AML-193 (cell line): Measurements from ENCODE around the gene OSBP2.

Experiments
- DNase-seq, 2 experiments: peaks; one replicate each; lab custom pipeline; 2025; lab: John Stamatoyannopoulos, UW

Gene OSBP2

DNA sequence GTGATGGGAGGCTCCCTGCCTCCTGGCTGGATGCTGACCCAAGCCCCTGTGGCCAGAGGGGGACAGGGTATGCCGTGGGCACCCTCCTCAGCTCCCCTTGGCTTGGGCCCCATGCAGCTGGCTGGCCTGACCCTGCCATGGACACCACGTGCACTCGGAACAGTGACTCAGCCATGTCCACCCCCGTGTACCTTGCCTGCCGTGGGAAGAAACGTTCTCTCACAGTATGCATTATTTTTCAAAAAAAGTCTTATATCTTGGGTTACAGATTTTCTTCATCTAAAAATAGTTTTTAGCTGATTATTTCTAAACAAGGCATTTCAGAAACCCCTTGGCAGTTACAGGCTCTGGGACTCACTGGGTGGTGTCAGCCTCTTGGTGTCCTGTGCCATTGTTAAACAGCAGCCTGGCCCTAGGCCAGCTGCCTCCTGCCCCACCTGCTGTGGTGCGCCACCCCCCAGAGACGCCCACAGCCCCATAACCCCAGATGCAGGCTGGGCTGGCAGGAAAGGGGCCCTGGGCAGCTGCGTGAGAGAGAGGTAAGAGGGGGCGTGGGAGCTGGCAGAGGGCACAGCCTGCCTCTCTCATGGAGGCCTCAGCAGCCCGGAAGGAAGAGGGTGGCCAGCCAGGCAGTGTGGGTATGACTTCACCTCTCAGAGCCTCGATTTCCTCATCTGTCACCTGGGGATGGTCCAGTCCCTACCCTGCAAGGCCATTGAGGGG lies 174.2 kb downstream of the OSBP2 start:
- no peak for DNase-seq

DNA sequence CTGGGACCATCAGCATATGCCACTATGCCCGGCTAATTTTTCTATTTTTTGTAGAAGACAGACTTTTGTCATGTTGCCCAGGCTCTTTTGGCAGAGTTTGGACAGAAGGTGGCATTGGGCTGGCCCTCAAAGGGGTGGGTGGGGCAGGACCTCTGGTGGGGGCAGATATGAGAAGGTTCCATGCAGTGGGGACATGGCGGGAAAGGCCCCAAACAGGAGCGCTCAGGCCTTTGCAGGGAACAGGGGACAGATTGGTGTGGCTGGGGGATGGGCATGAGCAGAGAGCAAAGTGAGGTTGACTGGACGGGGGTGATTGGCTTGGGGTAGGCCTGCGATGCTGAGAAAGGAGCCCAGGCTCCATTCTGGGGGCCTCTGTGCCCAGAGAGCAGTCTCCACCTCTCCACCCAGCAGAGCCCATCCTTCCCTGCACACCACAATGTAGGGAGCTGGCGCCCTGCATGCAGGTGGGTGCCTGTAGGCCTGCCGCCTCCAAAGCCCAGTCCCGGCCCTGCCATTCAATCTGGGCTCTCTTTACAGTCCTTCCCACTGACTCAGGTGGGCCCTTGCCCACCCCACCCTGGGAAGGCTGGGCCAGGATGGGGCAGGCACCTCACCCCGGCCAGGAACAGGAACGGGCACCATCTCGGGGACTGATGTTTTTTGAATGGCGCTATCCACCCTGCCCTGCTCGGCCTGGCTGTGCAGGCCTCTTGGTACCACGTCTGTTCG lies 175.2 kb downstream of the OSBP2 start:
- no peak for DNase-seq

DNA sequence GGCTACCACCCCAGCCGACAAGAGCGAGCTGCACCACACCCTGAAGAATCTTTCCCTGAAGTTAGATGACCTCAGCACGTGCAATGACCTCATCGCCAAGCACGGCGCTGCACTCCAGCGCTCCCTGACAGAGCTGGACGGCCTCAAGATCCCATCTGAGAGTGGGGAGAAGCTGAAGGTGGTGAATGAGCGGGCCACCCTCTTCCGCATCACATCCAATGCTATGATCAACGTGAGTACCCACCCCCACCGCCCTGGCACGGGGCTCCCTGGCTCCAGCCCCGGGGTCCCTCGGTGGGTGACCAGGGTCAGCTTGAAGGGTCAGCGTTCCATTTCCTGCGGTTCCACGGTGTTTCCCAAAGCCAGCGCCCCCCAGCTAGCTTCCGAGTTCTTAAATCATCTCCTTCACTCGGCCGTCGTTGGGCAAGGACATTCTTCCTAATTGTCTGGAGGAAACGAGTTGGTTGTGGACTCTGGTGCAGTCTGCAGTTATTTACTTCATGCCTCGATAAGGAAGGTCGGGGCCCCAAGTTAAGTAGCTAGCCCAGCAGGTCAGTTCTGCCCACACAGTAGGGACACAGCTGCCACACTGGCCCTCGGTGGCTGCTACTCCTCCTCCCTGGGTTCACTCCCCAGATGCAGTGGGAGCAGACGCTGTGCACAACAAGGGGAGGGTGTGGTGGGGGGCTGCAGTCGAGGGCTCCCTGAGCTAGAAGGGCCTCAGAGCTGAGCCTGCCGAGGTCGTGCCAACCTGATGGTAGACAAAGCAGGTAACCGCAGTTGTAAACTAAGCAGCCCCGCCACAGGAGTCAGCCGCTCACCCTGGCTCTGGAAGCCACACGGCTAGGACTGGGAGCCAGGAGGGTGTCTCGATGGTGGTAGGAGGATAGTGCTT lies 176.0 kb downstream of the OSBP2 start:
- DNase-seq: no peak

DNA sequence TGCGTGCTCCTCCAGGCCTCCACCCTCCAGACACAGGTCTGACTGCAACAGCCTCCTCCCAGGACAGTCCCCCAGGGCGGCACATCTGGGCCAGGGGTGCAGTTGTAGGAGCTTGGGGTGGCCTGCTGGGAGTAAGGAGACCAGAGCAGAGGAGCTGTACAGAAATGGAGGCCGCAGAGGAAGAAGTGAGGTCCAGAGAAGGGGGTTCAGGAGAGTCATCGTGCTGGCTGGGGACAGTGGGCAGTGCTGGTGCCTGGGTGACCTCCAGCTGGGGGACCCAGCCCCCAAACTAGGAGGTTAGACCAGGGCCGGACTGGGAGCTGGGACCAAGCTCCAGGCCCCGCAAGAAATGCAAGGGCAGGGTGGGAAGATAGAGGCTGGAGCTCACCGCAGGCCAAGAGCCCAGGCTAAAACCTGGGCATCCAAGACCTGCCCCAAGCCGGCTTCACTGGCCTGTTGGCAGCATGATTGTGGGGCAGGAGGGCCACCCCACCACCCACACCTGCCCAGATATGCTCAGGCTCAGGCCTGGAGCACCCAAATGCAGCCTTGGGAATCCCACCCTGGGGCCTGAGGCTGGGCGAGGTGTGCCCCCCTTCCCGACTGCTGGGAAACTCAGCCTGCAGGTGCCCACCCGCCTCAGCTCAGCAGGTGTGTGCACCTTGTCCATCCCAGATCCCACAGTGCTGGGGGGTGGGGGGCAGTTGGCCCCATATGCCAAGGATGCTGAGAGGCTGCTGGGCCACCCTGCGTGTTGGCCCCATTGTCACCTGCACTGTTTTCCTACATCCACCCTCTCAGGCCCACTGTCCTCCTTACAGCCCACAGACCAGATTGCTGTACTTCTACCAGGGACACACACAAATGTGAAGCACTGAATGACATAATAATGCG lies 177.0 kb downstream of the OSBP2 start:
- DNase-seq: no peak

DNA sequence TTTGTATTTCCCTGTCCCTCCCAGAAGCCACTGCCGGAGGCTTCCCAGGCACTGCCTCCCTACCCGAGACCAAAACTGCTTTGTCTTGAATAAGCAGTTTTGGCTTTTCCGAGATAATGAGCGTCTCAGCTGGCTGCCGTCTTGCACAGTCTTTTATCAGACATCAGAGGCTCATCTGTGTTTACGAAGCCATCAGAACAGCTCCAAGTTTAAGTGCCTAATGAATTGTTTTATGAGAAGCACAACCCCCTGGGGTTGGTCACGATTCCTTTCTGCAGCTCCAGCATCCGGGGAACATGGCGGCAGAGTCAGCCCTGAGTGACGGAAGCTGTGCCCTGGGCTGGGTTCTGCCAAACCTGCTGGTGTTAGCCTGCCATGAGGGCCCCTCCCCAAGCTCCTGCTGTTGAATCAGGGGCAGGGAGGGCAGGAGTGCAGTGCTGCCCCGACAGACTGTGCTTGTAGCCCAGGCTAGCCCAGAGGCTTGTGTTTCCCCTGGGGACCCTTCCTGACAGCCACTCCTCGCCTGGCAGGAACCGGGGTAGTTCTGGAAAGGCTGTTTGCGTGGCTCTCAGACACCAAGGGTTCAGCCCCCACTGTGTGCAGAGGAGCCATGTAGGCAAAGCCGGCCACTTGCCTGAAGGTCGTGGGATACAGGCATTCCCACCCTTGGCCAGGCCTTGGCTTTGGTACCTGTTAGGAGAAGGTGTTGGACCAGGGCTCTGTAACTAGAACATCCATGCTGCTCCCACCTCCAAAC lies 177.8 kb downstream of the OSBP2 start:
- DNase-seq: no peak

DNA sequence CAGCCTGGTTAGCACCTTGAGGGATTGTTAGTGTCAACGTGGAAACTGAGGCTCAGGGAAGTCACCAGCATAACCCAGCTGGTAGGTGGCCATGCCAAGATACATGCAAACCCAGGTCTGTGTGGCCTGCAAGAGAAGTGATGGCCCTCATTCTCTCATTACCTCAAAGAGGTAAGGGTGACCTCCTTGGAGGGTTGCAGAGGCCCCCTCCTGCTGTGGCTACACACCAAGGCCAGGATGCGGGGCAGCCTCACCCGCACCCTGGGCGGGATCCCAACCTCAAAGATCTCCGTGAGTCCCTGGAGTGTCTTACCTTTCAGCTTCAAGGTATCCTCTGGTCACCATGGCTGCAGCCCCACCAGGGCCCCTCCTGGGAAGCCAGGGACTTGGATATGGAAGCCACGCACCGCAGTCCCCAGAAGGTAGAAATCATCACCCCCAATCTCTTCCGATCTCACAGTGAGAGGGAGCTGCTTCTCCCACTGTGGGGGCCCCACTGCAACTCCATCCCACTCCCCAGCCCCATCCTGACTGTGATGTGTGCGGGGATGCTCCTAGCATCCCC lies 178.5 kb downstream of the OSBP2 start:
- DNase-seq: no peak

DNA sequence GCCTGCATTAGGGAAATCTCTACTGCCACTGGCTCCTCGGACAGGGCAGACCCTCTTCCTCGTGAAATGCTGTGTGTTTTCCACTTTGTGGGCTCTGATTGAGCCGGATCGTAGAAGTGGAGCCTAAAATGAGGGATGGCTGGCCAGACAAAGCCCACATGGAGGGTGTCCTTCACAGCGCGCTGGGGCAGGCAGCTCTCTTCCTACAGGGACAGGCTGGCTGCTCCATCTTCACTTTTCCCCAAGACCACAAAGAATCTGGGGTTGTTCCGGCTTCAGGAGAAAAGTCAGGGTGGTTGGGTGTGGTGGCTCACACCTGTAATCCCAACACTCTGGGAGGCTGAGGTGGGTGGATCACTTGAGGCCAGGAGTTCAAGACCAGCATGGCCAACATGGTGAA lies 179.0 kb downstream of the OSBP2 start:
- DNase-seq: no peak

DNA sequence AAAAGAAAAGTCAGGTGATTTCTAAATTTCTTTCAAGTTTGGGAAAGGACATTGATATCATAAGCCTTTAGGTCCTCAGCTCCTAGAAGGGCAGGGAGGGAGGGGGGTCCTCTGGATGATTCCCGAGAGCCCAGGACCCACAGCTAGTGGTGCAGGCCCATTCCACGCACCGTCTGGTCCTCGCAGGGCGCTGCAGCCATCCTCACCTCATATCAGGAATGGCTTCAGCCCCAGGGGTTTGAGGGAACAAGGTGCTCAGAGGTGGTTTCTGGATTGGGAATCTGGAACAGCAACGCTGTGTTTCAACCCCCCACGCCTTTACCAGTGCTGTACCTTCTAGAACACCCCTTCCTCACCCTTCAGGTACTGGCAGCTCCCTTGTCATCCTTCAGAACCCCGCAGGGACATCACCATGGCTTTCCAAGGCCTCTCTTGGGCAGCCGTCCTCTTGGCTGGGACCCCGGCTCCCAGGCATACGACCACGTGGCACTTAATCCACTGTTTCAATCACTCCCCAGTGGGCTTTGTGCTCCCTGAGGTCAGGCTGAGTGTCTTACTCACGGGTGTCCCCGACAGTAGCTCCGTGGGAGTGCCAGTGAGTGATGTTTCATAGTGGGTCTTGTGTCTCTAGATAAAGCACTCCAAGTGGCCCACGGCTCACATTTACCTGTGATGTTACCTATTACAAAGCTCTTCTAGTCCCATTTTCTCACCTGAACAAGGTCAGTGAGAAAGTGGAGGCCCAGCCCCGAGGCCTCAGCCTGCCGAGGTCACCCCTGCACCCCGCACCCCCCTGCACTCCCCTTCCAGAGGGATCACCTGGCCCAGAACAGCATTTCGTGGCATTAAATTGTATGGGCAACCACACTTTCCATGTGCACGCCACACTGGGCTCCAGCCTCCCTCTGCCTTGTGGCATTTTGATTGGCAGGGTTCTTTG lies 180.0 kb downstream of the OSBP2 start:
- no peak for DNase-seq

DNA sequence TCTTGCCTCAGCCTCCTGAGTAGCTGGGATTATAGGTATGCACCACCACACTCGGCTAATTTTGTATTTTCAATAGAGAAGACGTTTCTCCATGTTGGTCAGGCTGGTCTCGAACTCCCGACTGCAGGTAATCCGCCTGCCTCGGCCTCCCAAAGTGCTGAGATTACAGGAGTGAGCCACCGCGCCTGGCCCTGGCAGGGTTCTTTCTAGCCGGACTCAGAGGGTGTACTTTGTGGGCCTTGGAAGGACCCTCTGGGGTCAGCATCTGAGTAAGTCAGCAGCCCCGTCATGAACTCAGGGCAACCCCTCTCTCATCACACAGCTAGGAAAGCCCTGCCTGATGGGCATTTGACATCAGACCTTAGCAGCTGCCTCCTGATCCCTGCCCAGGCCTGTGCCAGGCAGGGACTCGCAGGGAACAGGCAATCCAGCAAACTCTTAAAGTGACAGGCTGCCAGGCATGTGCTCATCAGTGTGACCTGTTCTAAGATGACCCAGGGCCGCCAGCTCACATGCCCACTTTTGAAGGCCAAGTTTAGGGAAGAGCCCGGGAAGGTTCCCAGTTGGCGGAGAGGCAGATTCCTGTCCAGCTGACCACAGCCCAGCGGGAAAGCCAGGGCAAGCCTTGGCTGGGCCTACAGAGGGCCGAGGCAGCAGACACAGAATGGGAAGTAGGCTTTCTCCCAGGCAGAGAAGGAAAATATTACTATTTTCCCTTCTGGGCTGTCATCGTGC lies 181.0 kb downstream of the OSBP2 start:
- no peak for DNase-seq

DNA sequence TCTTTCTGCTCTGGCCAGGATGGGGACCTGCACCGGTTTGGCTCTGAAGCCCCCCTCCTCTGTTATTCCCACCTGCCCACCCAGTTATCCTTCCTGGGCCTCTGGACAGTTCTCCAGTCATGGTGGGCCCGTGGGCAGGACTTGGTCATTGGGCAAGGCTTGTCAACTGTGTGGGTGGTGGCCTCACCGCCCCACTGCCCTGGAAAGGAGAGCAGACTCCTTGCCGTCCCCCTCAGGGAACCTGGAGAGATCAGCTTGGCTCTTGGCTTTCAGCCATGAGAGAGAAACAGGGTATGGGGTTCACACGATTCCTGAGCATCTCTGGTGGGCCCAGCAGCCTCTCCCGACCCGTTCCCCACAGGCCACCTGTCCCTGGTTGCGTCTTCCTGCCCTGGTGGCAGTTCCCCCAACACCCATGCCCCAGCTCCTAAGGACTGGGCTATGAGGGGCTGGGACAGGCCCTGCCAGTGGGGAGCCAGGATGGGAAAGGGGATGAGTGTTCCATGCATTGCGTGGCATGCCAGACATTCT lies 181.6 kb downstream of the OSBP2 start:
- DNase-seq: no peak

DNA sequence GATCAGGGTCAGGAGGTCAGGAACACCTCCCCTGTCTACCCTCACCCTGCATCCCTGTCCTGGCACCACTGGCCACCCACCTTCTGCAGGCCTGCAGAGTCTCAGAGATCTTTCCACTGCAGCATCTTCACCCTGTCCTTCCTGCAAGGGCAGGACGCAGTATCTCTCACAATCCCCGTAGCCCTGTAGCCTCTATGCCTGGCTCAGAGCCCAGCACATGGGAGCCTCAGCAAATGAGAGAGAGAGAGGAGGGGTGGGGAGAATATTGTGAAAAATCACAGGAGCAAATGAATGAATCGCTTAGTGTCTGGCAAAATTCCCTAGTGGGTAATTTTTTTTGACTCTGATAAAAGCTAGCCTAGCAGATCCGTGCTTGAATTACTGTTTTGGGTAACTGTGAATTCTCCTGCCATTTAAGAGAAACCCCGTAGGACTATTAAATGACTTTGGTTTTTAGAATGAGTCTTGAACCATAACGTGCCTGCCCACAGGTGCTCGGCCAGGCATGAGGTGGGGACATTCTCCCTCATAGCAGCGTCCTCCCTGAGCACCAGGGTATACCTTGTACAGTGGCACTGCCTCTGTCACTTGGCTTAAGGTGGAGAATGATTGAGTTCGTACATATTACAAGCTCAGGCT lies 182.4 kb downstream of the OSBP2 start:
- DNase-seq: no peak

DNA sequence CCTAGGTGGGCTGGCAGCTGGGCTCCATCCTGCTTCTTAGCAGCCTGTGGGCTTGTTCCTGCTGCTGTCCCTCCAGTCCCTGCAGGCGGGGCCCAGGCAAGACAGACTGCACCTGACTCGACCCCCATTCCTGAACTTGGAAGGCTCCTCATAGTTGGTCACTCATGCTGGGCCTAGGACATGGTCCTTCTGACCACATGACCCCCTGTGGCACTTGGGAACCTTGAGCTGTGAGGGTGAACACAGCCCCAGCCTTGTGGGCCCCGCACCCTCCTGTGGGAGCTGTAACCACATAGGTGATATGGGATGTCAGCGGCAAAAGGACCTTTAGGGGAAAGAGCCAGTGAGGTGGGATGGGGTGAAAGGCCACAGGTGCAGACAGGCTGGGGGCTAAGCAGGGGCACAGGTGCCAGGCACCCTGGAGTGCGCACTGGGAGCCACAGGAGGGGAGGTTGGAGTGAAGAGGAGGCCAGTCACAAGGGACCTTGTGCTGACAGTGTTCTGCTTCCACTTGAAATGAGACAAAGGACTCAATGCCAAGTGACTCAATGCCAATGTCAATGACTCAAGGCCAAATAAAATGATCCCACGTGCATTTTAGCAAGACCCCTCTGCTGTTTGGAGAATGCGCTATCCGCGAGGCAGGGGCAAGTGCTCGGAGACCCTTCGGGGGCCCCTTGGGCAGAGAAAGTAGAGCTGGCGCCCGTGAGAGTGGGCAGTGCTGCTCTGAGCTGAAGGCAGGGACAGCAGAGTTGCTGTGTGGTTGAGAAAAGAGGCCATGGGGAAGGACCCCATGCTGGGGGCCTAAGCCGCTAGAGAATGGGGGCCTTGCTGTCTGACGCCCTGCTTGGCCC lies 183.2 kb downstream of the OSBP2 start:
- no peak for DNase-seq

DNA sequence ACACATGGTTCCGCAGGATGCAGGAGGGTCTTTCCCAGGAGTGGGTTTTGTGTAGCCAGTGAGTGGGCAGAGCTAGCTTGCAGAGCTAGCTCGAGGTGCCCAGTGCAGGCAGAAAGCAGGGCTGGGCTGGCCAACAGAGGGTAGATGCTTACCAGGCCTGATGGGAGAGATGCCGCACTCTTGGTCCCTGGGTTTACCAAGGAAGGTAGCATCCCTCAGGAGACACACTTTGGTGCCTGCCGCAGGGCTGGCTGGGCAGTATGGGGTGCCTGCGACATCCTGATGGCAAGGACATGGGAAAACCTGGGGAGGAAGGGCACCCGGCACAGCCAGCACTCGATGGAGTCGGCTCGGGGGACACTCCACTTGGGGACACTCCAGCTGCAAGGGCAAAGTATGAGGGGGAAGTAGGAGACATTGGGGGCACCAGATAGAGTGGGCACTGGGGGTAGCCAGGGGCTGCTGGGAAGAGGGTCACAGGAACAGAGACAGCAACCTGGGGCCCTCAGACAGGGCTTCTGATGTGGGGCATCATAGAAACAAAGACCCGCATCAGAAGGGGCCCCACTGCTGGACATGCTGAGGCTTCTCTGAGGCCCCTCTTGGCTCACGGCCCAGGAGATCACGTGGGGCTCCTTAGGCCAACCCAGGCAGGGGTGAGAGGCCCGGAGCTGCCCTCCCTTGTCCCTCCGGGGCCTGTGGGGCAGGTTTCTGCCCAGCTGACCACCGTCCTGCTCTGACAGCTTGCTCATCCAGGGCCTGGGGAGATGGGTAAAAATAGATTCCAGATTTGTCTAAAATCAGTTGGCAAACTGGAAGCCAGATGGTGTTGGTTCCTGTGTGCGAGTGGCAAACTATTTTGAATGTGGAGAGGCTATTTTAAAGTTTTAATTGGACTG lies 184.1 kb downstream of the OSBP2 start:
- no peak for DNase-seq

DNA sequence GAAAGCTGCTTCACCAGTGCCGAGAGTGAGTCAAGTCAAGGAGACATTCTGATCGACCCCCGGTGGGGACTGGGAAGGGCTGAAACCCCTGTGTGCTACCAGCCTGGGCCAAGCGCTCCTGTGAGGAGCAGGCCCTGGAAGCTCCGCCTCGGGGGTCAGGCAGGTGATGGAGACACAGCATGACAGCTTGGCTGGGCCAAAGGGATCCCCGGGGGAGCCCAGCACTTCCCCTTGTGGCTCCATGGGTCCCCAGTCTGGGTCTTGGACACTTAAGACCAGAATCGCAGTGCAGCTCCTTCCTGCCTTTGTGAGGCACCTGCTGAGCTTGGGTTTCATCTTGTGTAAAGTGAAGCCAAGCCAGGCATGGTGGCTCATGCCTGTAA lies 184.7 kb downstream of the OSBP2 start:
- DNase-seq: no peak

DNA sequence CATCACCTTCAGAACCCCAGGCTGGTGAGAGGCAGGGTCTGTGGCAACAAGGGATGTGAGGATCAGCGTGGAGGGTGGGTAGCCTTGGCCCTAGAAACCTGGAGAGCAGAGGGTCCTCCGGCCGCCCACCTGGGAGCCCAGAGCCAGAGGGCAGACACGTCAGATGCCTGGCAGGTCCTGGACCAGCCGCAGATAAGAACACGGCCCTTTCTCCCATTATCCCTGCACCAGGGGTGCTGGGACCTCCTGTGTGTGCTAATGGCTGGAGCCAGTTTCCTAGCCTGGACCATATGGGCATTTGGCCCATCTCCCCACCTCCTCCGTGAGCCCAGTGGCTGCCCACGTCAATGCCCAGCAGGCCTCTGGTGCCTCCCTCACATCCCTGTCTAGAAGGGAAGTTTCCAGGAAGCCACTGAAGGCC lies 185.5 kb downstream of the OSBP2 start:
- DNase-seq: no peak

DNA sequence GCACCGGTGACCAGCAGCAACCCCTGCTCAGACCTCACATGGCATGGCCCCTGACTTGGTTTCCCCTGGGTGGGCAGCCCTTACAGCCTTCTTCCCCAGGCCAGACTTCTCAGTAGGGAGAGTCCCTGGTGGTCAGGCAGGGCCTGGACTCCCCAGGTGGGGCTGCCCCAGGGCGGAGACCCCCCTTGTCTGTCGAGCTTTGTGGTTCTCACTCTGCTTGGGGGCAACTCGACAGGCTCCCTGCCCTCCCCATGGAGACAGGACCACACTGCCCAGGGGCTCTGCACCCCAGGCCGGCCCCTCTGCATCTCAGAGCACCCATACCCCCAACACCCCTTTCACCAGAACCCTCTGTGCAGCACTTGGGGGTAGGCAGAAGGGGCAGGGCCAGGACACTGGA lies 186.2 kb downstream of the OSBP2 start:
- DNase-seq: no peak
